UCSD-AML1 (cell line): Measurements from ENCODE around the gene ZMYND8.

ENCODE experiments used
- DNase-seq: peaks from one replicate; lab custom pipeline; 2025; ENCODE audit not compliant: unreplicated experiment; lab: John Stamatoyannopoulos, UW

ZMYND8 gene

GRCh38 chr20:47335251-47336128 is 21.0 kb downstream of the ZMYND8 start:
- DNase-seq = no peak

- DNase-seq = no peak
Measured at GRCh38 chr20:47334022-47334551, 22.4 kb downstream of the ZMYND8 start.

- DNase-seq = no peak
Measured at GRCh38 chr20:47332381-47333206, 23.9 kb downstream of the ZMYND8 start.

GRCh38 chr20:47330933-47331708 is 25.4 kb downstream of the ZMYND8 start:
- DNase-seq = no peak

- DNase-seq = no peak
Measured at GRCh38 chr20:47330071-47330470, 26.4 kb downstream of the ZMYND8 start.

GRCh38 chr20:47328129-47328528 is 28.4 kb downstream of the ZMYND8 start:
- no peak for DNase-seq

GRCh38 chr20:47327711-47328110 is 28.8 kb downstream of the ZMYND8 start:
- no peak for DNase-seq

GRCh38 chr20:47326658-47327268 is 29.7 kb downstream of the ZMYND8 start:
- DNase-seq = no peak

- no peak for DNase-seq
Measured at GRCh38 chr20:47325242-47325641, 31.3 kb downstream of the ZMYND8 start.

GRCh38 chr20:47320990-47321805 is 35.3 kb downstream of the ZMYND8 start:
- DNase-seq = no peak

- DNase-seq = no peak
Measured at GRCh38 chr20:47319517-47320252, 36.8 kb downstream of the ZMYND8 start.

- DNase-seq = peak; percentile 28
Measured at GRCh38 chr20:47318586-47319516, 37.6 kb downstream of the ZMYND8 start.

GRCh38 chr20:47318027-47318585 is 38.4 kb downstream of the ZMYND8 start:
- DNase-seq = no peak

- DNase-seq = peak; percentile 84
Measured at GRCh38 chr20:47317127-47317895, 39.2 kb downstream of the ZMYND8 start.

- DNase-seq = no peak
Measured at GRCh38 chr20:47316776-47317126, 39.7 kb downstream of the ZMYND8 start.

- no peak for DNase-seq
Measured at GRCh38 chr20:47315339-47316056, 41.0 kb downstream of the ZMYND8 start.
